NCI-H345 treated with DMSO at 0.1 percent for 48 hours (cell line): ENCODE results near the gene RAB40C.

Experiments
- DNase-seq: peaks from one replicate; lab custom pipeline; 2025; ENCODE audit not compliant: unreplicated experiment; lab: John Stamatoyannopoulos, UW

Gene RAB40C

DNA sequence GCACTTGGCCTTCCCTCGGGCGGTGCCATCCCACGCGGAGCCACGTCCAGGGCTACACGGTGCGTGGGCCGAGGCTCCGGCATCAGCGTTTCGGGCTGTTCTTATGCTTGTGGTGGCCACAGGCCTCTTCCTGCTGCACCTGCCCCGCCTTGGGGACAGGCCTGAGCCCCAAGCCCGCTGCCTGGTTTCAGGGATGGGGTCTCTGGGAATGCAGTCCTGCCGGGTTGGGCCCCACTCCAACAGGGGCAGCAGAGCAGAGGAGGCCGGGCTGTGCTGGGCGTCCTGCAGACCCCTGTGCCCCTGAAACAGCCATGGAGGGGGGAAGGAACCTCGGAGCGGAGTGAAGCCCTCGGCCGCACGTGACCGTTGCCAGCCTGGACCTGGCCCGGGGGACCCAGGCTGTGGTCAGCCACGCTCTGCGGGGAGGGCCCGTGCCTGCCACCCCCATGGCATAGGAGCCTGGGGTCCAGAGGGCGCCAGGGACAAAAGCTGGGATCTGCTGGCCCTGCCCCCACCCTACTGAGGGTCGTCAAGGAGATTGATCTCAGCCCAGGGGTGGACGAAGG, 40.5 kb downstream of the RAB40C start:
- no peak for DNase-seq

DNA sequence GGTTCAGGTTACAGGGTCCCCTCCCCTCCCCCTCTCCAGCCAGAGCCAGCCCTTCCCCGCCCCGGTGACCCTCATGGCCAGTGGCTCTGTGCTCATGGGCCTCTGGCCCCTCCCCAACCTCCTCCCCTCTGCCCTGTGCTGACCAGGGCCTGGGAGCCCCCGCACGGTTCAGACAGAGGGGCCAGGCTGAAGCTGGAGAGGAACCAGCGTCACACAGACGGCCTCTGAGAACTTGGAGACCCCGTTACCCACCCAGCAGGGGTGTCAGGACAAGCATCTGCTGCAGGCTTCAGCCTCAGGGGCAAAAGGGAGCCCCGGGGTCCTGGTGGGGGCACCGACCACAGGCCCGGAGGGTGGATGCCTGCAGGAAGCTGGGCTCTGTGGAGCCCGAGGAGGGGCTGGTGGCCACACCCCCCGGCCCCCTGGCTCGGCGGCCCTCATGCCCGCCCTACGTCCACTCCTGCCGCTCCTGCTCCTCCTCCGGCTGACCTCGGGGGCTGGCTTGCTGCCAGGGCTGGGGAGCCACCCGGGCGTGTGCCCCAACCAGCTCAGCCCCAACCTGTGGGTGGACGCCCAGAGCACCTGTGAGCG, 41.0 kb downstream of the RAB40C start, which contains the start of gene WFIKKN1:
Gene WFIKKN1, plus strand, starts transcription at position 171 of the 591 bp plus-strand sequence. Its CDS starts 269 bp downstream, at position 440.
- no peak for DNase-seq

DNA sequence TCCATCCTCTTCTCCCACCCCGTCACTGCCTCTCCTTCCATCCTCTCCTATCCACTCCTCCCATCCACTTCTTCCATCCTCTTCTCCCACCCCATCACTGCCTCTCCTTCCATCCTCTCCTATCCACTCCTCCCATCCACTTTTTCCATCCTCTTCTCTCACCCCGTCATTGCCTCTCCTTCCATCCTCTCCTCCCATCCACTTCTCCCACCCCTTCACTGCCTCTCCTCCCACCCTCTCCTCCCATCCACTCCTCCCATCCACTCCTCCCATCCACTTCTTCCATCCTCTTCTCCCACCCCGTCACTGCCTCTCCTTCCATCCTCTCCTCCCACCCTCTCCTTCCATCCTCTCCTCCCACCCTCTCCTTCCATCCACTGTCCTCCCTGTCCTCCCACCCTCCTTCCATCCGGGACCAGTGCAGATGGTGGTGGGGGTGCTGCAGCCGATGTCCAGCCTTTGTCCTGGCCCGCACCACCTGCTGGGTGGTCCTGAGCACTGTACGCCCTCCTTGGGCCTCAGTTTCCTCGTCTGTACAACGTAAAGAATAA, 42.0 kb downstream of the RAB40C start:
- DNase-seq = no peak

- DNase-seq = no peak
These were observed 42.8 kb downstream of the RAB40C start for GRCh38 chr16:632486-633335.

- DNase-seq = no peak
These were observed 43.6 kb downstream of the RAB40C start for GRCh38 chr16:633336-634050.

GRCh38 chr16:634051-634670, 44.3 kb downstream of the RAB40C start:
- DNase-seq = no peak

DNA sequence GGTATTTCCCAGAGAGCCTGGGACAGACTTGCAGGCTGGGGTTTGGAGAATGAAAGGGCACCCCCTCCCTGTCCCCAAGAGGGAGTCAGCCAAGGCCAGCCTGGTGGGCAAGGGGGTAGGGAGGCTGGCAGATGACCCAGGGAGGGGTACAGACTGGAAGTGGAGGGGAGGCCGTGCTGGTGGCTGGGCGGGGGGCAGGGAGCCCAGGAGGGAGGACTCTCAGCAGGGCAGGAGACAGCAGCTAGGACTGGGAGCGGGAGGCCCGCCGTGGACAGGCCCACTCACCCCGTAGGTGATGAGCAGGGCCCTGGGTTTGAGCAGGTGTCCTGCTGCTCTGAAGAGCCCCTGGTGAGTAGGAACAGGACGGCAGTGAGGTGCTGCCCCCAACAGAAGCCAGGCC, 45.1 kb downstream of the RAB40C start:
- no peak for DNase-seq

- no peak for DNase-seq
These were observed 45.8 kb downstream of the RAB40C start for GRCh38 chr16:635573-636205.

GRCh38 chr16:636206-637080, 46.6 kb downstream of the RAB40C start, which contains the start of gene METTL26:
Gene METTL26, minus strand, starts transcription at chr16:636305. Its CDS starts 15 bp downstream, at chr16:636290.
- DNase-seq = peak; percentile 79

- no peak for DNase-seq
These were observed 47.5 kb downstream of the RAB40C start for GRCh38 chr16:637081-638018.

- DNase-seq = no peak
These were observed 48.2 kb downstream of the RAB40C start for GRCh38 chr16:638034-638543.

GRCh38 chr16:638836-639235, 49.0 kb downstream of the RAB40C start:
- DNase-seq = no peak

DNA sequence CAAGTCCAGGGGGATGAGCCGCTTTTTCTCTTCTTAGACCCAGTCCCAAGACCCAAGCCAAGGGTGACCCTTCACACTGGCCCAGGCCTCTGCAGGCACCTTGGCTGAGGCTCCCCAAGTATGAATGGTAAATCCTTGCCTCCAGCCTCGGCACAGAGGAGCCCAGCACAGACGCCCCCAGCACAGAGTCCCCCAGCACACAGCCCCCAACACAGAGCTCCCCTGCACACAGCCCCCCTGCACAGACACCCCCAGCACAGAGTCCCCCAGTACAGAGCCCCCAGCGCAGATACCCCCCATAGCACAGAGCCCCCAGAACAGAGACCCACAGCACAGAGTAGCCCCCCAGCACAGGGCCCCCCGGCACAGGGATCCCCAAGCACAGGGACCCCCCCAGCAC, 50.7 kb downstream of the RAB40C start:
- DNase-seq = no peak

DNA sequence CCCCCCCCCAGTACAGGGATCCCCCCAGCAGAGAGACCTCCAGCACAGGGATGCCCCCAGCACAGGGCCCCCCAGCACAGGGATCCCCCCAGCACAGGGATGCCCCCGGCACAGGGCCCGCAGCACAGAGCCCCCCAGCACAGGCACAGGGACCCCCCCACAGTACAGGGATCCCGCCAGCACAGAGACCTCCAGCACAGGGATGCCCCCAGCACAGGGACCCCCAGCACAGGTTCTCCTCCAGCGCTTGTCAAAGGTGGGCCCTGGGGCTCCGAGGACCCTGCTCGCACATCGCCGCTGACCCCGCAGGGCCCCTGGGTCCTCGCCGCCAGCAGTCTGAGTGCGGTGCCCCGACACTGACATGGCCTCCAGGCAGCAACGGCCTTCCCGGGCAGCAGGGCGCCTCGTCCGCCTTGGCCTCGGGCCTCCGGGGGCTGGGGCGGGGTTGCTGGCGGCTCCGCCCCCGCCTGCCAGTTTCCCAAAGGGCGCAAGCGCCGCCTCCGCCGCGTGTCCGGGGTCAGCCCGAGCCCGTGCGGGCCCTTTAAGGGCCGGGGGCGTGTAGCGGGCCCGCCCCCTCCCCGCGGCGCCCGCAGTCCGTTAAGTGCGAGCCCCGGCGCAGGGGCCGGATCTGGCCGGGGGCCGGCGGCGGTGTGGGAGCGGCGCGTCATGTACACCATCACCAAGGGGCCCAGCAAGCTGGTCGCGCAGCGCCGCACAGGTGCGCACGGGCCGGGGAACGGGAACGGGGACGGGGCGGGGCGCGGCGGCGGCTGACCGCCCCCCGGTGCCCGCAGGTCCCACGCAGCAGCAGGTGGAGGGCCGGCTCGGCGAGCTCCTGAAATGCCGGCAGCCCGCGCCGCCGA, 51.7 kb downstream of the RAB40C start, which contains the start of gene MCRIP2:
Gene MCRIP2, plus strand, starts transcription at position 503 of the 863 bp plus-strand sequence. Its CDS starts 164 bp downstream, at position 667.
- peak; percentile 40 for DNase-seq

GRCh38 chr16:642189-643049, 52.6 kb downstream of the RAB40C start:
- no peak for DNase-seq

GRCh38 chr16:643050-643368, 53.1 kb downstream of the RAB40C start:
- no peak for DNase-seq
